Aorta (tissue), 5 donors: ENCODE data around the gene ANO6. TPM values are rescaled to one million over a fixed set of nuclear protein-coding genes. Genes with fewer than 3 reads are reported as not detected.
"Not testable (repeated sequence)": the region's sequence is repeated elsewhere in the genome, so short reads cannot be mapped to it uniquely, and the experiment has no call there.

Source experiments
- ATAC-seq: fragments of 200-7000 bp; cut with Tn5 transposase; one replicate; pipeline ENCODE4 v1.9.1; 2022; ENCODE audit warnings: moderate library complexity; ENCODE audit not compliant: low FRiP score
- DNase-seq, 2 donors: peaks; one replicate each; pipeline ENCODE4 v3.0.0-alpha.2; 2020
- H3K27ac ChIP-seq, 2 donors: one replicate each; pipeline ENCODE4 v1.5.1; 2013; ENCODE audit warnings: low read length in 2 of 2, mild to moderate bottlenecking in 2 of 2, moderate library complexity in 2 of 2, control low read depth in 1 of 2, inconsistent platforms in 1 of 2, low read depth in 1 of 2
- H3K27me3 ChIP-seq, 2 donors: one replicate each; pipeline ENCODE4 v1.6.1; 2013; ENCODE audit warnings: control low read depth in 1 of 2, low read length in 1 of 2, mild to moderate bottlenecking in 1 of 2, moderate library complexity in 1 of 2; ENCODE audit not compliant: insufficient read depth in 2 of 2, control insufficient read depth in 1 of 2
- H3K36me3 ChIP-seq, 2 donors: one replicate each; pipeline ENCODE4 v1.6.1; 2013; ENCODE audit warnings: control low read depth in 1 of 2, low read length in 1 of 2, mild to moderate bottlenecking in 1 of 2; ENCODE audit not compliant: insufficient read depth in 2 of 2, control insufficient read depth in 1 of 2
- H3K4me1 ChIP-seq, 2 donors: one replicate each; pipeline ENCODE4 v1.6.1; 2013; ENCODE audit warnings: low read length in 2 of 2, control low read depth in 1 of 2, mild to moderate bottlenecking in 1 of 2, moderate library complexity in 1 of 2; ENCODE audit not compliant: insufficient read depth in 2 of 2, control insufficient read depth in 1 of 2
- H3K4me3 ChIP-seq, 2 donors: one replicate each; pipeline ENCODE4 v1.5.1; 2013; ENCODE audit warnings: low read length in 2 of 2, control low read depth in 1 of 2, mild to moderate bottlenecking in 1 of 2
- H3K9me3 ChIP-seq: one replicate; pipeline ENCODE4 v1.6.1; 2013; ENCODE audit warnings: mild to moderate bottlenecking, low read length; ENCODE audit not compliant: control insufficient read depth
- WGBS, 2 donors: extraction: QIAGEN DNeasy Blood & Tissue Kit; methylation state at CpG; one replicate each; pipeline ENCODE4 v1.1.7; 2013; 5-methylcytosine and 5-hydroxymethylcytosine counted together
- intact Hi-C, 2 donors: fragments of 100-400 bp; cut with DNase I; formaldehyde crosslinking; loops; one replicate each; pipeline versions ENCODE4 v1.14.2 to v1.15.0; 2022
- polyA plus RNA-seq, 2 donors: library from polyadenylated mRNA; stranded (reverse); fragments of 200-250 nt; gene quantifications; one replicate each; pipeline ENCODE4 v1.2.3, GENCODE V29; 2013
- total RNA-seq, 2 donors: library from RNA; stranded (reverse); fragmentation: NEBNext Ultra II Directional; extraction: Animal tissue kit (Norgen Biotek cat#: 25700); gene quantifications; one replicate each; pipeline ENCODE4 v1.2.1, GENCODE V29; 2021
- donor health status: healthy with polysubstance abuse.
- donor health status: Bipolar disorder and iron deficiency.
- donor health status: DM: no; HTN: no; CAD: no.
- donor health status: DM: no; HTN: no; CAD: no.
- donor health status: DM: yes; HTN: yes; CAD: no.

ANO6 gene
- total and polyA plus RNA-seq, 4 donors: 16.0 to 129 (median 64.6) TPM

- ATAC-seq: no peak
- DNase-seq: no peak
- peaks cover 0 to 6% of the 10 kb centered on the region in 2 donors for H3K36me3 ChIP-seq
- H3K4me3 ChIP-seq: no peak overlapping the region
- 63 to 64% methylated on average over 1 of the region's 1 CpG for WGBS, 2 donors
- no peaks in the 10 kb centered on the region for H3K9me3 ChIP-seq
- intact Hi-C loops: no loop called here
- peaks cover 0 to 2% of the 10 kb centered on the region in 2 donors for H3K4me1 ChIP-seq
- H3K27me3 ChIP-seq: no peaks in the 10 kb centered on the region
- no peak overlapping the region for H3K27ac ChIP-seq
Observed at GRCh38 chr12:45377815-45378214, 161.9 kb downstream of the ANO6 start.

DNA sequence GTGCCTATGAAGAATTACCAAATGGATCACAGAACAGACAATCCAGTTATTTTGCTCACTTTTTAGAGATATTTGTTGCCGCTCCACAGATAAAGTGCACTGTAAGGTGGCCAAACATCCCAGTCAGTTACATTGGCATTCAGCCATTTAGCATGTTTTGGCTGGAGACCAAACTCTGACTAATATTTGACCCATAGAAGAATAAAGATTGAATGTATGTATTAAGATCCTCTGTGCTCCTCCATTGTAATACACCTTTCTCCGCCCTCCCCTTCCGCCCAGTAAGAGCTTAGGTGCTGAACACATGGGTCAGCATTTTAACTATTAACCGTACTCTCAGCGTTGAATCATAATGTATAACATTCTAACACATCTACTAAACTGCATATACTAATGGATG lies 163.4 kb downstream of the ANO6 start:
- 73 to 74% methylated on average over 5 of the region's 5 CpGs for WGBS, 2 donors
- Histone ChIP-seq H3K36me3 (peaks cover 0 to 6% of the 10 kb centered on the region in 2 donors), H3K27me3 (no peaks in the 10 kb centered on the region), H3K27ac (no peak overlapping the region), H3K9me3 (no peaks in the 10 kb centered on the region), H3K4me1 (peaks cover 0 to 2% of the 10 kb centered on the region in 2 donors), H3K4me3 (no peak overlapping the region)
- DNase-seq (no peak), ATAC-seq (no peak)
- intact Hi-C loops: no loop called here

- H3K36me3 ChIP-seq: peaks cover 3 to 8% of the 10 kb centered on the region in 2 donors
- H3K9me3 ChIP-seq: no peaks in the 10 kb centered on the region
- no peaks in the 10 kb centered on the region for H3K27me3 ChIP-seq
- 52 to 68% methylated on average over 4 of the region's 4 CpGs for WGBS, 2 donors
- no peak overlapping the region for H3K4me3 ChIP-seq
- peaks cover 0 to 2% of the 10 kb centered on the region in 2 donors for H3K4me1 ChIP-seq
- no peak overlapping the region for H3K27ac ChIP-seq
- ATAC-seq (no peak), DNase-seq (no peak)
- intact Hi-C loops: loop anchor here in 1 of 2 donors (10.0 kb wide), 1 partner anchor 167 kb away; the partner anchor contains the start of gene ANO6
Observed at GRCh38 chr12:45381351-45381750, 165.5 kb downstream of the ANO6 start.

- peak; percentile 65 for ATAC-seq
- Histone ChIP-seq H3K4me3 (no peak overlapping the region), H3K36me3 (peaks cover 2 to 3% of the 10 kb centered on the region in 2 donors), H3K9me3 (no peaks in the 10 kb centered on the region), H3K4me1 (peaks cover 0 to 2% of the 10 kb centered on the region in 2 donors), H3K27ac (no peak overlapping the region), H3K27me3 (no peaks in the 10 kb centered on the region)
- WGBS, 2 donors: 4% methylated on average over 1 of the region's 1 CpG
- DNase-seq: no peak
- intact Hi-C loops: loop anchor here (1.0 to 10.0 kb wide), 4 partner anchors 173 to 216 kb away; partner anchors contain the start of gene ANO6 (in 1 of the 2)
Observed at GRCh38 chr12:45388545-45388944, 172.7 kb downstream of the ANO6 start.

GRCh38 chr12:45389426-45389825 lies 173.5 kb downstream of the ANO6 start:
- ATAC-seq: no peak
- Histone ChIP-seq H3K4me3 (no peak overlapping the region), H3K27me3 (no peaks in the 10 kb centered on the region), H3K4me1 (peaks cover 0 to 2% of the 10 kb centered on the region in 2 donors), H3K9me3 (no peaks in the 10 kb centered on the region), H3K36me3 (peaks cover 2 to 3% of the 10 kb centered on the region in 2 donors), H3K27ac (peak overlapping the region in 1 of 2 donors; percentile 57)
- 82 to 90% methylated on average over 3 of the region's 3 CpGs for WGBS, 2 donors
- DNase-seq: no peak
- intact Hi-C loops: loop anchor here (5.0 to 10.0 kb wide), 3 partner anchors 175 to 217 kb away; partner anchors contain the start of gene ANO6 (in 1 of the 2)

DNA sequence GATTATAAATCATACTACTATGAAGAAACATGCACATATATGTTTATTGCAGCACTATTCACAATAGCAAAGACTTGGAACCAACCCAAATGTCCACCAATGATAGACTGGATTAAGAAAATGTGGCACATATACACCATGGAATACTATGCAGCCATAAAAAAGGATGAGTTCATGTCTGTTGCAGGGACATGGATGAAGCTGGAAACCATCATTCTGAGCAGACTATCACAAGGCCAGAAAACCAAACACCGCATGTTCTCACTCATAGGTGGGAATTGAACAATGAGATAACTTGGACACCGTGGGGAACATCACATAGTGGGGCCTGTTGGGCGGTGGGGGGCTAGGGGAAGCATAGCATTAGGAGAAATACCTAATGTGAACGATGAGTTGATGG lies 181.6 kb downstream of the ANO6 start:
- 99% methylated on average over 4 of the region's 4 CpGs for WGBS, 2 donors
- H3K27ac ChIP-seq, H3K36me3 ChIP-seq, H3K4me3 ChIP-seq, H3K4me1 ChIP-seq, intact Hi-C loops, DNase-seq, H3K27me3 ChIP-seq, ATAC-seq, H3K9me3 ChIP-seq: not testable (repeated sequence)

- ATAC-seq: no peak
- DNase-seq: no peak
- Histone ChIP-seq H3K36me3 (peaks cover 0 to 2% of the 10 kb centered on the region in 2 donors), H3K27ac (no peak overlapping the region), H3K4me1 (peaks cover 2 to 4% of the 10 kb centered on the region in 2 donors), H3K27me3 (no peaks in the 10 kb centered on the region), H3K4me3 (no peak overlapping the region), H3K9me3 (no peaks in the 10 kb centered on the region)
- 29 to 47% methylated on average over 4 of the region's 4 CpGs for WGBS, 2 donors
- intact Hi-C loops: no loop called here
Observed at GRCh38 chr12:45398552-45398951, 182.7 kb downstream of the ANO6 start.

DNA sequence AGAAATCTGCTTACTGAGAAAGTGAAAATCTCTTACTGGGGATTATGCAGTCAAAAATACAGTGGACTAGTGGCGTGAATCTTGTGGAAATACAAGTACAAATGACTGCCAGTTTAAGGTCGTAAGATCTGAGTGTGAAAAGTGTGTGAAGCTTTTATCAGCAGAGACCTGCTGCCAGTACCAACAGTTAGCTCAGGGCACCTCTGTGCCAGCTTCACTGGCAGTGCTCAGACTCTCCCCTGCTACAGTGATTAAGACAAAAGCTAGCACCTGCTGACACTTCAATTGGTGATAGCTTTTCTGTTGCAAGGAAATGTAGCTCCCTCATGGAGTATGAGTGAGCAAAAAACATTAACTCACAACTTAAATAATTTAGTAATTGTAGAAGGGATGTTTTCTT lies 185.1 kb downstream of the ANO6 start:
- H3K27ac ChIP-seq: peak overlapping the region in 1 of 2 donors; percentile 32
- DNase-seq (no peak), ATAC-seq (peak; percentile 54)
- peaks cover 4% of the 10 kb centered on the region in 2 donors for H3K4me1 ChIP-seq
- no peak overlapping the region for H3K4me3 ChIP-seq
- intact Hi-C loops: no loop called here
- H3K9me3 ChIP-seq: no peaks in the 10 kb centered on the region
- no peaks in the 10 kb centered on the region for H3K27me3 ChIP-seq
- H3K36me3 ChIP-seq: peaks cover 4% of the 10 kb centered on the region in 2 donors
- WGBS, 2 donors: 3 to 16% methylated on average over 2 of the region's 2 CpGs

GRCh38 chr12:45402288-45402687 lies 186.4 kb downstream of the ANO6 start:
- H3K9me3 ChIP-seq: no peaks in the 10 kb centered on the region
- H3K4me1 ChIP-seq: peaks cover 4% of the 10 kb centered on the region in 2 donors
- intact Hi-C loops: no loop called here
- DNase-seq: no peak
- peaks cover 4% of the 10 kb centered on the region in 2 donors for H3K36me3 ChIP-seq
- WGBS, 2 donors: 25 to 29% methylated on average over 6 of the region's 6 CpGs
- no peaks in the 10 kb centered on the region for H3K27me3 ChIP-seq
- ATAC-seq: no peak
- no peak overlapping the region for H3K4me3 ChIP-seq
- H3K27ac ChIP-seq: peak overlapping the region in 1 of 2 donors; percentile 25
